Measurements from ENCODE around the gene CKB.

- peak; percentile 6; the same call in 1 of the 2 replicates for TF ChIP-seq POLR2AphosphoS5 (IDR thresholded peaks at IDR 0.05; ENCODE audit: borderline replicate concordance, low read depth, low read length)
- no peak for TF ChIP-seq EZH2 (IDR thresholded peaks at IDR 0.05)
These were observed 2.4 kb downstream of the CKB start for GRCh38 chr14:103520269-103520656.

Measured in SK-N-MC (cell line).